Activated CD4-positive, alpha-beta T cell treated with anti-CD3 and anti-CD28 coated beads, Interleukin-2, amount 50 U/mL, for 1 hour (primary cell): Measurements from ENCODE around the gene ZNRF2.
A peak's percentile ranks its signal among the peaks of the same experiment; 100 is the strongest.

Source experiments
- DNase-seq: peaks from one replicate; pipeline ENCODE4 v3.0.0-alpha.2; 2020

Gene ZNRF2

DNA sequence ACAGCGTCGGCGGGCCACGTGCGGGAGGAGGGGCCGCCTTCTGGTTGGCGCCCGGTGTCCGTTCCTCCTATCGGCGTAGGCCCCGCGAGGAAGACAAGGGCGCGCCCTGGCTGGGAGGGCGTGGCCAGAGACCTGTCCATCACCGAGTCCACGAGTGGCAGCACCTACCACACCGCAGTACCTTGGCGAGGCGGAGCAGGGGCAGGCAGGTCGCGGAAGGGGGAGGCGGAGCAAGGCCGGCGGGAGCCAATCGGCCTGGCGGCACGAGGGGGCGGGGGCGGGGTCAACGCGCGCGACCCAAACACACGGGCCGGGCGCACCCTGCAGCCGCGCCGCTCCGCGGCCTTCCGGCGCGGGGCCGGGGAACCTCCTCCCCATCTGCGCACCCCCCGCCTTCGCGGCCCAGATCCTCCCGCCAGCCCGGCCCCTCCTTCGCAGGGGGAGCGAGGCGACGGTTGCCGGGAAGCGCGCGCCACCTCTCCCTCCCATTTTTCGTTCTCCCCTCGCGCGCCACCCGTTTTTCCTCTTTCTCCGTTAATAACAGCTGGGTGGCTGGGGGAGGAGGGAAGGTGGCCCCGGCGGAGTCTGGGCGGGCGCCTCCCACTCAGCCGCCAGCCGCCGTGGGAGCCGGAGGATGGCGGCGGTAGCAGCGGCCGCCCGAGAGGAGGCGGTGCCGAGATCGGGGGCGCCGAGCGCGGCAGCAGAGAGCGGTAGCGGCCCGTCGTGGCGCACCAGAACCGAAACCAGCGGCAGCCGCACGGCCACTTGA is at the start of gene ZNRF2:
TSS of gene ZNRF2 (plus strand) at position 300 of the 769 bp plus-strand sequence. CDS start 761 bp downstream, outside the sequence.
- peak; percentile 98 for DNase-seq

DNA sequence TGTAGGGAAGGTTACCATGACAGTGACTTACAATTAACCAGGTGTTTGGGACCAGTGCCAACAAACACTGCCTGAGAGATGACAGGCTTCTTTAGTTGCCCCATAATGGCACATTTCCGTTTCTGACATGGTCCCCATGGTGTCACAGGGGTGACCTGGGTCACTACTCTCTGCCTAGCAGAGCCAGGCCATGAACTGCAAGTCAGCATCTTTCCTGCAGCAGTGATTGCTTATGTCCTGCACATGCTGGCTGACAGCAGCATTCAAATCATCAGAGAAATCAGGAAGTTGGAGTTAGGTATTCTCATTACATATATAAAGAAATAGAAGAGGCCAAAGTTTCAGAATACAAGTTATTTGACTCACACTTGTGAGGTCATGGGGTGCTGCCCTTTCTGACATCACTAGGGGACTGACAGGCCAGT is 47.1 kb upstream of the ZNRF2 start:
- DNase-seq, result no peak

DNA sequence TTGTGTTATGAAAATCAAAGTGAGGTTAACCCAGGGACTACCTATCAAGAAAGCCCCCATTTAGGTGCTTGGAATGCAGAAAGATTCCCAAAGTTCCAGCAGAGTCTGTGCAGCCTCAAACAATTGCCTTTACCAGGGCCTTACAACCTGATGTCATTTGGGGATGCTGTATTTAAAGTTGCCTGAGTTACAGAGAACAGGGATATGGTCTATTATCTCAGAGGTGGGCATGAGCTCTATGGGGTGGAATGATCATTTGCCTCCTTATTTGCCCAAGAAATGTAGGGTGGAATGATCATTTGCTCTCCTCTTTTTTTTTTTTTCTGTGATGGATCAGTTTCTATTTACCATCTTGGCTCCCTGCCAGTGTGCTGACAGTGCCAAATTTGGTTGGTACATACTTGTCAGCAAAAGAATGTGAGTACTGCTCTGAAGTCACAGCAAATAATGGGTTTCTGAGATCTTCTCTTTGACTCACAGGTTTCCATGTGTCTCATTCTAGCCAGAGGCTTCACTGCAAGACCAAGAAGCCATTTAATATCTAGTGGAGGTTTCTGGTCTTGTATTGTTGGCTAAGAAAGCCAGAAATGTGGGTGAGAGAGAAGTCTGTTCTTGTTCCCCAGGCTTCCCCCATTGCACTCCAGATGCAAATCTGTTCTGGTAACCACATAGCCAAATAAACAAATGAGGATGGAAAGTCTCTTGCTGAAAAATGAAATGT is 45.5 kb upstream of the ZNRF2 start:
- no peak for DNase-seq

DNA sequence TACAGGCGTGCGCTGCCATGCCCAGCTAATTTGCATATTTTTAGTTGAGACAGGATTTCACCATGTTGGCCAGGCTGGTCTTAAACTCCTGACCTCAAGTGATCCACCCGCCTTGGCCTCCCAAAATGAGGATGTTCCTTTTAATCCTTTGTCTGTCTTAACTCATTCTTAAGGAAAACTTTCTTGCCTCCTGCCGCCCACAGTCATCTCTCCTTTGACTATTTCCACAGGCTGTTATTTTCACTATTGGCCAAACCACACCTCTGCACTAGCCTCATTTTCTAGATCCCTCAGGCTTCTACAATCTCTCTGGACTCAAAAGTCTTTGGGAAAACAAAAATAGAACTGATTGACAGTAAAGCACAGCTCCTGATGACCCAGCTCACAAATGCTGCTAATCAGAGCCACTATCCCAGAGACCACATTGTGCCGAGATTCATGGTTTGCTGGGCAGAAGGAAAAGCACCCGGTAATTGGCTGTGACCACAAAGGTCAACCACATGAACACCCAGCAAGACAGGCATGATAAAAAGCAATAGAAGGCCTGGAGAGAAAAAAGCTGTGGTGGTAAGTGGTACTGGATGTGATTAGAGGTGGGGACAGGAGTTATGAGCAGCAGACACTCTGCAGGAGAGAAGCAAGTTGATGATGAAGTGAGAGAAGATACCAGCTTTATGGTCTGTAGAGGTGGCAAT is 44.1 kb upstream of the ZNRF2 start:
- no peak for DNase-seq

DNA sequence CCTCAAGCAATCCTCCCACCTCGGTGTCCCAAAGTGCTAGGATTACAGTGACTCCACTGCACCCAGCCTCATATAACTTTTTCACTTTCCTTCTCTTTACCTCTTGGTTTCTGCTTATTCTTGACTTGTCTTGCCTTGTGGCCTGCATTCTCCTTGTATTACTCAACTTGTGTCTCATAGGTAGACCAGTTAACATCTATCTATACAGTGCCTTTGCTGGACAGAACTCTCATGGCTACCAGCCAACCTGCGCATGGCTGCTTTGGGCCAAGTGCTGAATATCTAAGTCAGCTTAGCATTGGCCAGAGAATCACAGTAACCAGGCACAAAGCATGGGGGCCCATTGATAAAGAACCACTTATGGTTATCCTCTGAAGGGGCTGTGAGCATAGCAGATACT is 42.6 kb upstream of the ZNRF2 start:
- DNase-seq, result no peak

DNA sequence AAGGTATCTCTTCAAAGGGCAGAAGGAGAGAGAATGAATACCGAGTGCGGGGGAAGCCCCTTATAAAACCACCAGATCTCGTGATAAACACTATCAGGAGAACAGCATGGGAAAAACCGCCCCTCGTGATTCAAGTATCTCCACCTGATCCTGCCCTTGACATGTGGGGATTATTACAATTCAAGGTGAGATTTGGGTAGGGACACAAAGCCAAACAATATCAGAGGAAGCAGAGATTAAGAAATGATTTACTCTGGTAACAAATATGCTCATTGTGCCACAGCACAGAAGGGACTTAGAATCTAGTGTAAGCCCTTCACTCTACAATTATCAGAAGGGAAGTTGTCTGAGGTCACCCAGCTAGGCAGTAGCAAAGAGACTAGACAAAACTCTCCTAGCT is 40.1 kb upstream of the ZNRF2 start:
- DNase-seq, result no peak

DNA sequence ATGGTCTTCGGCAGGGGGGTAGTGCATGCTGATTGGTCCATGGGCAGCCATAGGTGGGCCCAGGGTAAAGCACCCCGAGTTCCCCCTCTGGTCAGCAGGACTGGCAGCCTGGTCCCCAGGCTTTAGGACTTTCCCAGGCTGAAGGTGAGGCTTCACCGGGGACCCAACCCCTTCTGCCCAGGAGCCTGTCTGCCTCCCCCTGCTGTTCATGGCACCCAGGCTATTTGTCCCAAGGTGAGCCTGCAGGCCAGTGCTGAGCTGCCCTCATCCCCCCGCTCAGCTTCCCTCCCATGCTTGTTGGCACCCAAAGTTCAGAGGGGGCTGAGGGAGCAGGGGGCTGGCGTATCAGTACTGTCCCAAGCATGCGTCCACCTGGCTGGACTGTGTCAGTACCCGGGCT is 38.5 kb upstream of the ZNRF2 start:
- DNase-seq, result no peak

DNA sequence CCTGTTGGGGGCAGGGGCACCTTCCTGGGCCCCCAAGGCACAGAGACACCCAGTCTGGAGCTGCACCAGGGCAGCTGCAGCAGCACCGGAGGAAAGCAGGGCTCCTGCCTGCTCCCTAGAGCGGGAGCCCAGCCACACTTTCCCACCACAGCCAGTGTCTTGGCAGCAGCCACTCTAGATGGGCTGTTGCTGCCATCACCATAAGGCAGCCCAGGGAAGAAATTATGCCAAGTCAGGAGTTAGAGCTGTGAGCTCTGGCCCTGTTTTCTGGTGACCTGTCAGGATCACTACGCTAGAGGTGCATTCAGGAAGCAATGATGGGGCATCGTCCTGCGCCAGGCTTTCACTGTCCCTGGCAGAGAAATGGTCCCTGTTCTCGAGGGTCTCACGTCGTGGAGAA is 38.0 kb upstream of the ZNRF2 start:
- DNase-seq, result no peak

DNA sequence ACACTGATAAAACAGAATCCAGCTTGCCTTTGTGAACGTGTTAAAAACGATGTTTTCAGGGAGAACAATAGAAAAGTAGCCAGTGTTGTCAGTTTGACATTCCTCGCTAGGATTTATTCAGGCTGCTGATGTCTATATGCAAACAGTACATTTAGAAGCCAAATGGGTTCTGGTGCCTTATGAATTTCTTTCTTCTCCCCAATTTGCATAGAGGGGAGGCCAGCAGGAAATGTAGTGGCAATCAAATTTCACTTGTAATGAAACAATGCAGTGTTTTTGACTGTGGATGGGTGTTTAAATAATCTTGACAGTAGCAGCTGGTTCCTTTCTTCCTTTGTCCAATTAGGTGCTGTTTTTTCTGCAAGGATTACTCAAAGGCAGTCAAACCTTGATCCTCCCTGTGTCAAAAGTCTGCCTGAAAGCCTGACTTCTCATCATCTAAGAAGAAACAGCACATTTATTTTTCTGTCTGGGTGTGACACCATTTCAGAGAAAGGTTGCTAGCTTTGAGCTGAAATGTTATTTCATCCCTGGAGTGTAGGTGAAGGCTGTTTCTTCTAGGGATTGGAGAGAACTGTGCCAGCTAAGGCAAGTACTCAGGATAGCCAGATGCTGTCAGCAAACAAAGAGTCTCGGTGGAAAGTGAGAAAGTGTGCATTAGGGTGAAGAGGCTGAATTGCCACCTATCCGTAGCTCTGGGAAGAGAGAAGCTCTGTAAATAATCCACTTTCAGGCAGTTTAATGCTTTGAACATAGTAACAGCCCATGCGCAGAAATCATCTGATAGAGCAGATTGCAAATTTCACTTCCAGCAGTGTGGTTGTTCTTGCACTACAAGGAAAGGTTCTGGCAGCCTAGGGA is 36.6 kb upstream of the ZNRF2 start:
- no peak for DNase-seq

DNA sequence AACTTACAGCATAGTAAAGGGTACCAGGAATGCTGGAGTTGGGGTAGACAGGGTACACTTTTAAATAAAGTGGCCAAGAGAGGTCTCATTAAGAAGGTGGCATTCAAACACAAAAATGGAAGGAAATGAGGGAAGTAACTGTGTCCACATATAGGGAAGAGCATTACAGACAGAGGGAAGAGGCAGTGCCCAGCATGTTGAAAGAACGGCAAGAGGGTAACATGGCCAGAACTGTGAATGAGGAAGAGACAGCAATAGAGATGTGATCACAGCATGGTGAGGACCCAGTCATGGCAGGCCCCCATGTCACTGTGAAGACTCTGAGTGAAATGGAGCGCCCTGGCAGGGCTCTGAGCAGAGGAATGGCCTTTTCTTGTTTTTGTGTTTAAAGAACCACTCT is 35.1 kb upstream of the ZNRF2 start:
- DNase-seq, result no peak

DNA sequence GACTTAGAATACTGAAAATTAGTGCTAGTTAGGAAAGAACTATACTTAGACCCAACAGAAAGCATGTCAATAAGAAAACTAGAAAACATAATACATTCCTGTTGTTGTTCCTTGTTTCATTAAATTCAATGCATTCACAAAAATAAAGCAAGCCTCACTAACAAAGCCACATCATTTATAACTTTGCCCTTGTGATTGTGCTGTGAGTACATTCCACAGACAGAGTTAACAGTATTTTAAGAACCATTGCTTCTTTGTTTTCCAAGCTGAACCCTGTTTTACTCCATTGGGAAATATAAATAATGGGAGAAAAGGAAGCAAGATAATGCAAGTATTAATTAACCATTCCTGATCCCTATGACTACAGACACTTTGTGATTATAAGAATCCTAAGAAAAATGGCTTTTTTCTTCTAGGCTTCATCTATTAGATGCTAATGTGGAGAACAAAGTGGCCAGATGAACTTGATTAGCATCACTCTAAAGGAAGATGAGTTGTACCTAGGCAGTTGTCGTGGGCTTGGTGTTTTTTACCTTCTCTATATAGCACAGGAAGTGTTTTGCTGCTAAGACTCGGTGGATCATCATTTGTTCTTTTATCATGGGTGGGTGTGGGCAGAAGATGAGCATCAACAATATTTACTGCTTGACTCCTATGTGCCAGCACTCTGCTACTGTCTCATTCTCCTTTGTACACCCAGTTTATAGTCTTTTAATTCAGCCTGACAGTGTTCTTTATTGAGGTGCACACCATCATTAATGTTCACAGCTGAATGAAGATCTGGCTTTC is 34.2 kb upstream of the ZNRF2 start:
- no peak for DNase-seq

DNA sequence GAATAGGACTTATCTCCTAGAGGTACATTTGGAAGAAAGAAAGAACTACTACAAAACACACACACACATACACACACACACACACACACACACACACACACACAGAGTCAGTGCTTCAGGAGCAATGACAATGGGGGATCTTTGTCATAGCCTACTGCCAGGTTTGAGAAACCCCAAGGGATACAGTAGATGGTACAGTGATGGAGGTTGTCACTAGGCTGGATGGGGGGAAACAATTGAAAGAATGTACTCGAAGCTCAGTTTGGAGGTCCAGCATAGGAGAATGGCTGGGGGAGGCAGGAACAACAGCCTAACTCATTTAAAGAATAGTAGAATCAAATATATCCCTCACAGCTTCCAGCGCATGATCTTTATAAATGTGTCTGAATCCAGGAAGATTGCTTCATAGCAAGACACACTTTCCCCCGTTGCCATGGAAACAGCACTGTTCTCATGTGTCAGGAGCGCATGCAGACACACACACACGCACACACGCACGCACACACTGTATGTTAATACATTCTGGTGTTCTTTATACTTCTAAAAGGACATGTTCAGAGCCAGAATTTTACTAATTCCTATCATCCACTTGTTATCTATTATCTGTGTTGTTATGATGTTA is 32.6 kb upstream of the ZNRF2 start:
- DNase-seq, result no peak

DNA sequence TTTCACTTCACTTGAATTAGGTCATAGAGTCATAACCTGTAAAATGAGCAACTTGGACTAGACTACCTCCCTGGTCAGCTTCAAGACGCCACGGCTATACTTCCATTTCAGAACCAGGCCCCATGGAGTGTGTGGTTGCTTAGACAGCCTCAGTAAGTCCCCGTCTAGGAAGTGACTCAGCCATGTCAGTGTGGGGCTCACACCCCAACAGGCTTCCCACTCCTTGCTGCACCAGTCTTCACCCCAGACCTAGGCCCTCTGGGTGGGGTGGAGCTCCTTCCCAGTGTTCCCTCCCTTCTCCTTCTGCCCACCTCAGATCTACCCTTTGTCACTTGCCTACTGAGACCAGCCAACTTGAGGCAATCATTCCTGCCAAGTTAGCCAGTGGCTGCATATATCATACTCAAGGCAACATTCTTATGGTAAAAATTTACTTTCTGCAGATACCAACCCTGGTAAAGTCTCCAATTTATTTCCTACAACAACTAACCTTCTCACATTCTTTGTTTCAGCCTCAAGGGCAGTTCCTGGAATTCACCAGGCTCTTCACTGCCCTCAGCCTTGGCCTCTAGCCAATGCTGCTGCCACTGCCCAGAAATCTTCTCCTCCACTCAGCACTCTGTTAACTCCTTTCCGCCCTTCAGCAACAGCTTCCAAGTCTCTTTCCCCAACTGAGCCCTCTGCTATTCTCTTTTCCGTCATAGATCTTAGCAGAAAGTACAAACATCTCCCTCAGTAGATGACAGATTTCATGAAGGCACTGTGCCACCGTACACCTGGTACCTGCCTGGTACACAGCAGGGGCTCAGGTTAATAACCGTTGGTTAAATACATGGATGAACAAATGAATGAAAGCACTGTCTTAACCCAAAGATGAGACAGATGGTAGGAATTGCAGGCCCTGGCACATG is 31.3 kb upstream of the ZNRF2 start:
- no peak for DNase-seq

DNA sequence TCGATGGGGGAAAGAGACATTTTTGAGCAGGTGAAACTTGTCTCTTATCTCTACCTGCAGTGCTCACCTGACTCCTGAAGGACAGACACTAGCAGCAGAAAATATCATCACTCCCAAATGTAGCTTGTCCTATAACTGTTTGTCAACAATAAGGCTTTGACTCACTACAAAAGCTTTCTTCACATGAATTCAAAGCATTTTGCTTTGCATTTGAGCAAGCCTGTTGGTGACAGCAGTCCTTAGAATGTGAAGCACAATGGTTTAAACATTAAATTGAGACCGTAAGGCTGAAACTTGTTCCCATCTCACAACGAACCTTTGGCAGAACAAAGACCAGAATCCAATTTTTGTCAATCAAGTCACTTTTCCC is 30.6 kb upstream of the ZNRF2 start:
- no peak for DNase-seq

DNA sequence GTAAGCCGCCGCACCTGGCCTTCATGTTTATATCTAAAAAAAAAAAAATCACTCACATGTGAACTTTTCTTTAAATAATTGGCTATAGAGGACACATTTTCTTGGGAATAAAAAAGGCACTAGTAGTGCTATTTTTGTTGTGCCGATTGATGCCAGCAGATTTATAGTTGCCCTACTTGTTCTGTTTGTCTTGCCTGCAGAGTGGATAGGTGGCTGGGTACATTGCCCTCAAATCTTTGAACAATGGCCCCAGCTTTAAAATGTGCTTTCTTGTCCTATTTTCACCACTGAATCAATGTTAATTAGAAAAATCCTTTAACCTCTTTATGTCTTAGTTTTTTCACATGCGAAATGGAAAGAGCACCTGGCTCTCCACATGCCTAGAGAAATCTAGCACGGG is 30.1 kb upstream of the ZNRF2 start:
- no peak for DNase-seq

DNA sequence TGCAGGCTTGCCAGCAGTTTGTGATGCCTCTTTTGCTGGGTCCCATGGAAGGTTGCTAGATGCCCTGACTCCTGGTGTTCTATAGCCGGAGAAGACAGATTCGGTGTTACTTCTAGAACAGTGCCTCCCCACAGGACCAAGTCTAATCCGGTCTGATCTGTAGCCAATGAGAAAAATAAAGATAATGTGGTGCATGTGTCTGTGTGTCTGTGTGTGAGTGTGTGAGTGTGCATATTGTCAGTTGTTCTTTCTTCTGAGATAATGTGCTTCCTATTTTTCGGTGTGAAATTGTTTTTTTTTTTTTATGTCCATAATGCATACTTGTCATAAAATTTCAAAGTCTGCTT is 29.7 kb upstream of the ZNRF2 start:
- no peak for DNase-seq

DNA sequence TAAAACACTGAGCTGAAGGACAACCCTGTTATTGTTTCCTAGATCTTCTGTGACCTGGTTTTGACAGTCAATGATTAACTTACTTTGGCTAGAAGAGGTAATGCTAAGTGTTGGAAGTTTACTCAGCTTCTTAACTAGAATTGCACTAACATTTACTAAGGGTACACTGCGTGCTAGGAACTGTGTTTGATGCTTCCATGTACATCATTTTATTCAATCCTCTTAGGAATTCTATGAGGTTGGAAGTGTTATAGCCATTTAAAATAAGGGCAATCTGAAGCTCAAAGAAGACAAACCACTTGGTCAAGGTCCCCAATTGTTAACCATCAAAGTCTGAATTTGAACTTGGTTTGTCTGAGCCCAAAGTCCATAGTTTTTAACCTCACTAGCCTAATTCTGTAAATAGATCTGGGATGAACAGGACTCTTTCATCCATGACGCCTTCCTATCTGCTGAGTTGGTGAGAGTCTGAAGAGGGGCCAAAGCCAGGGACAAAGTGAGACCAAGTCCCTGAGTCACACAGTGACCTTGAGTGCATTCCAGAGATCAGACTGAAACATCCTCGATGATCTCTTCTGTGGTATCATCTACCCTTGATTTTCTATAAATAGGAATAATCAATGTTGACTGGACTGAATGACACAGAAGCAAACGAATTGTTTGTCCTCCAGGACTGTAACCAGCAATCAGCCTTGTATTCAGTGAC is 29.2 kb upstream of the ZNRF2 start:
- no peak for DNase-seq

DNA sequence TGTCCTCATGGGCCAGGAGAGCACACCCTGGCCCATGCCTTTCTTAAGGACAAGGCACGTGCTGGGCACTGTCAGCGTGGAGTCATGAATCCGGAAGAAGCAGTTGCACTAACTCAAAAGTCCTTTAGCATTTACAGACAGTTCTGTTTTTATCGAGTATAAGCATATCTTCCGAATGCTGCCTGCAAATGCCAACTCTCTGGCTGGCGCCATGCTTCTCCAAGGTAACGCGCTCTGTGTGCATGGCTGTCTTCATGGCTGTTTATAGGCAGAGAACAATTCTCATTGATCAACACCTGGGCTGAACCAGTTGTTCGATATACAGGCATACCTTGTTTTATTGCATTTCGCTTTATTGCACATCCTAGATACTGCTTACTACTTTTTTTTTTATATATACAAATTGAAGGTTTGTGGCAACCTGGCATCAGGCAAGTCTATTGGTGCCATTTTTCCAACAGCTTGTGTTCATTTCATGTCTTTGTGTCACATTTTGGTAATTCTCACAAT is 28.0 kb upstream of the ZNRF2 start:
- no peak for DNase-seq

DNA sequence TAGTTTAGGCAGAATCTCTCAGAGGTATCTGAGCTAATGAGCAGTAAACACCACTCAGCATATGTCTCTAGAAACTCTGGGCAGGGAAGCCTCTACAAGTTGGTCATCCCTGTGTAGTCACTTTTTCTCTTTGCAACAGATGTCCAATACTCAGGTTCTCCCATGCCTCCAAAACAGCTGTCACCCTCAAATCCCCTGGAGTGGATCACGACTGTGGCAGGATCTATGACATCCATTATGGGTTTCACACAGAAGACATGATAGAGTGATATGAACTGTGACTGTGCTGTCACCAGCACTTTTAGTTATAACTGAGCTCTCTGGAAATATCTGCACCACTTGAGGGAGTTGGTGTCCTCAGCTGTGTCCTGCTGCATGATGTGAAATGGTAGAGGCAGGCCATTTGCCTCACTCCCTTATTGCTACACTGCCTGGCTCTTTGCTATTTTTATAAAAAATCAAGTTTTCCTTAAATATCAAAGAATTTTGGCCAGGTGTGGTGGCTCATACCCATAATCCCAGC is 24.1 kb upstream of the ZNRF2 start:
- no peak for DNase-seq
